Stimulated activated CD4-positive, alpha-beta T cell treated with anti-CD3 and anti-CD28 coated beads, Interleukin-15, amount 100 ng/mL, for 48 hours (primary cell): ENCODE measurements around the gene ALOXE3.

Experiments used
- DNase-seq, 2 donors: peaks; one replicate each; pipeline ENCODE4 v3.0.0-alpha.2; 2020; ENCODE audit warnings: low read depth in 2 of 2

The ALOXE3 gene

GRCh38 chr17:8051831-8052230 lies 66.5 kb downstream of the ALOXE3 start:
- DNase-seq: no peak

DNA sequence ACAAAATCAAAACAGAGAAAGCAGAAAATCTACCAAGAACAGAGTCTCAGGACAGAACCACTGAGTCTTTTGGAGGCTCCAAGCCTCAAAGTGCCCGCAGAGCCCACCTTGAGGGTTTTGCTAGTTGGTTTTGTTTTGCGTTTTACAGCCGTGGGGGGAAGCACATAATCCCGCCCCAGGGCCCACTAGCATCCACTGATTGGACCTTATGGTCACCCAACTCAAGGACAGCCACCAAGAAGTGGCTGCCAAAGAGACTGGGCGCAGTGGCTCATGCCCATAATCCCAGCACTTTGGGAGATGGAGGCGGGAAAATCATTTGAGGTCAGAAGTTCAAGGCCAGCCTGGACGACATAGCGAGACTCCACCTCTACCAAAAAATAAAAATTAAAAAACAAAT lies 69.6 kb downstream of the ALOXE3 start:
- DNase-seq: no peak

- no peak for DNase-seq
Measured at GRCh38 chr17:8048236-8048635, 70.1 kb downstream of the ALOXE3 start.

DNA sequence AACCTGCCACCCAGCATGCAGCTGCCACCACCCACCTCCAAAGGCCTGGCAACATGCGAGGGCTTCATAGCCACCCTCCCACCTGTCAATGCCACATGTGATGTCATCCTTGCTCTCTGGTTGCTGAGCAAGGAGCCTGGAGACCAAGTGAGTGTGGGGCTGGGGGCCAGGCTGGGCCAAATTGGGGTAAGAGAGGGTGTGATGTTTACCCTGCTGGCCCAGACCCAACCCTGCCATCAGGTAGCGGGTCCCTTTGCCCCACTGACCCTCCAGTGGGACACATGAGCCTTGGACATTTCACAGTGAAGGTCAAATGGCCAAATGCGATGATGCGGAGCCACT lies 70.6 kb downstream of the ALOXE3 start:
- no peak for DNase-seq

GRCh38 chr17:8046929-8047768 lies 71.2 kb downstream of the ALOXE3 start:
- no peak for DNase-seq

GRCh38 chr17:8046306-8046928 lies 71.9 kb downstream of the ALOXE3 start:
- DNase-seq: no peak
